Omental fat pad (tissue), 4 donors: ENCODE measurements around the gene OCLN. TPM values are rescaled to one million over a fixed set of nuclear protein-coding genes. Genes with fewer than 3 reads are reported as not detected.
A peak's percentile ranks its signal among the peaks of the same experiment; 100 is the strongest.
"Not testable (repeated sequence)": the region's sequence is repeated elsewhere in the genome, so short reads cannot be mapped to it uniquely, and the experiment has no call there.

Experiments
- ATAC-seq: fragments of 150-250 bp; one replicate; pipeline ENCODE4 v1.9.1; 2016; ENCODE audit warnings: mild to moderate bottlenecking, moderate library complexity; ENCODE audit not compliant: low FRiP score
- DNase-seq: peaks from one replicate; pipeline ENCODE4 v3.0.0-alpha.2; 2019; ENCODE audit warnings: low spot score
- CTCF ChIP-seq, 3 donors: fragments of 450-650 bp; IDR thresholded peaks; one replicate each; pipeline ENCODE4 v1.5.1; 2016 to 2017; ENCODE audit warnings: antibody characterized with exemption in 3 of 3, mild to moderate bottlenecking in 3 of 3, moderate library complexity in 2 of 3
- total RNA-seq, 4 donors: library from RNA; depleted of rRNA; stranded (reverse); fragments of >200 nt; gene quantifications; one replicate each; pipeline ENCODE4 v1.1.0, GENCODE V29; 2016

OCLN gene
- total RNA-seq: 10 to 100 TPM in 1 of 4 donors, 1 to 10 TPM in 3; 2.2 to 10.6 (median 6.2) TPM

DNA sequence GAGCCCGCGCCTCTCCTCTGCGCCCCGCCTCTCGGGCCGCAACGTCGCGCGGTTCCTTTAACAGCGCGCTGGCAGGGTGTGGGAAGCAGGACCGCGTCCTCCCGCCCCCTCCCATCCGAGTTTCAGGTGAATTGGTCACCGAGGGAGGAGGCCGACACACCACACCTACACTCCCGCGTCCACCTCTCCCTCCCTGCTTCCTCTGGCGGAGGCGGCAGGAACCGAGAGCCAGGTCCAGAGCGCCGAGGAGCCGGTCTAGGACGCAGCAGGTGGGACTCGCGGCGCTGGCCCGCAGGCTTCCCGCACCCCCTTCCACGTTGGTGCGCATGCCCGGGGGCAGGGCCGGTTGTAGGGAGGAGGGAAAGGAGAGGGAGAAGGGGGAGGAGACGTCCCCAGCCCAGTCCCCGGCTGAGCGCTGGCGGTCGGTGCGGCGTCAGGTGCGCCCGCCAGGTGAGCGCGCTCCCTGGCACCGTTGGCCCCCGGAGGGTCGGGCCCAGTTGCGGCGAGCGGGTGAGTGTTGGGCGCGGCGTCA is at the start of gene OCLN:
Gene OCLN (plus strand): TSS at position 400 of the 532 bp plus-strand sequence. CDS start 11,455 bp downstream, outside the sequence.
- DNase-seq (no peak), ATAC-seq (peak; percentile 53)
- no peak for TF ChIP-seq CTCF (IDR thresholded peaks at IDR 0.05)

DNA sequence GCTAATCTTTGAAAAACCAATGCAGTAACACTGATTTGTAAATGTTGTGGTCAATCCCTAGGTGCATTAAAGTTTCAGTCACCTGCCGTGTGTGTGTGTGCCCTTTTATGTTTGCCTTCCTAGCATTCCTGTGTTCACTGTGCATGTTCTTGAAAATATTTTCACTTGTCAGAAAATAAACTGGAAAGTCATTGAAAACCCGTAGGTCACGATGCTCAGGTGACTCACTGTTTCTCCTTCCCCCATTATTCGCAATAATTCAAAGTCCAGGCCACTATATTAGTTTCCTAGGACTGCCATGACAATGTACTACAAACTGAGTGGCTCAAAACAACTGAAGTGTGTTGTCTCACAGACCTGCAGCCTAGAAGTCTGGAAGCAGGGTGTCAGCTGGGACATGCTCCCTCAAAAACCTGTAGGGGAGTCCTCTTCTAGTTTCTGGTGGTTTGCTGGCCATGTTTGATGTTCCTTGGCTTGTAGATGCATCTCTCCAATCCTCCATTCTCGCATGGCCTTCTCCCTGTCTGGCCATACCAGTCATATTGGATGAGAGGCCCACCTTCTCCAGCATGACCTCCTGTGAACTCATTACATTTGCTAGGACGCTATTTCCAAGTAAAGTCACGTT is 48.3 kb upstream of the OCLN start:
- no peak for ATAC-seq
- no peak for TF ChIP-seq CTCF (IDR thresholded peaks at IDR 0.05)
- DNase-seq: no peak

DNA sequence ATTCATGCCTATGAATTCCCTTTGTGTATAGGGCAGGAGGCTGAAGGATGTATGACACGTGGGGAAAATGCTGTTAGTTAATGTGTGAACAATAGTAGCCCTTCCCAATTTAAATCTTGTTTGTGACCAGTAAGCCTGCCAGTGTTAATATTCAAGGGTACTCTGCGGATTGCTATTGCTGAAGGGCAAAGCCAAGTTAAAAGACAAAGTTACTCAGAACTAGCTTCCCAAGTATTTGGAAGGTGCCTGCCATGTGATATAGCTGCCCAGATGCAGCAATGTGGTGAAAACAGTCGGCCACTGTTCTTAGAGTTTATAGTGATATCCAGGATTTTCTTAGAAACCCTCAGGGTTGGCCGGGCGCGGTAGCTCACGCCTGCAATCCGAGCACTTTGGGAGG is 43.1 kb upstream of the OCLN start:
- ATAC-seq (no peak), DNase-seq (no peak)
- TF ChIP-seq CTCF (IDR thresholded peaks at IDR 0.05): no peak

- no peak for DNase-seq
- no peak for TF ChIP-seq CTCF (IDR thresholded peaks at IDR 0.05)
- ATAC-seq: no peak
These were observed 42.5 kb upstream of the OCLN start for GRCh38 chr5:69450116-69450515.

DNA sequence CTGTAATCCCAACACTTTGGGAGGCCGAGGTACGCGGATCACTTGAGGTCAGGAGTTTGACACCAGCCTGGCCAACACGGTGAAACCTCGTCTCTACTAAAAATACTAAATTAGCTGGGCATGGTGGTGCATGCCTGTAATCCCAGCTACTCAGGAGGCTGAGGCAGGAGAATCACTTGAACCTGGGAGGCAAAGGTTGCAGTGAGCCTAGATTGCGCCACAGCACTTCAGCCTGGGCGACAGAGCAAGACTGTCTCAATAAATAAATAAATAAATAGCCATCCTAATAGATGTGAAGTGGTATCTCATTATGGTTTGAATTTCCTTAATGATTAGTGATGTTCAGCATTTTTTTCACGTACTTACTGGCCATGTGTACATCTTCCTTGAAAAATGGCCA is 42.1 kb upstream of the OCLN start:
- ATAC-seq, DNase-seq: not testable (repeated sequence)

- no peak for TF ChIP-seq CTCF (IDR thresholded peaks at IDR 0.05)
- ATAC-seq: no peak
- no peak for DNase-seq
These were observed 40.5 kb upstream of the OCLN start for GRCh38 chr5:69451941-69452647.

GRCh38 chr5:69453487-69453886 is 39.1 kb upstream of the OCLN start:
- not testable (repeated sequence) for DNase-seq, ATAC-seq
